ENCODE data around the gene EREG.
A peak's percentile ranks its signal among the peaks of the same experiment; 100 is the strongest.
"Not testable (repeated sequence)": the region's sequence is repeated elsewhere in the genome, so short reads cannot be mapped to it uniquely, and the experiment has no call there.

Gene EREG

GRCh38 chr4:74379912-74380311 is 15.0 kb downstream of the EREG start:
- H3K4me3 ChIP-seq: no peak overlapping the region

GRCh38 chr4:74385386-74385785 is 20.4 kb downstream of the EREG start:
- H3K27ac ChIP-seq: no peak overlapping the region
- H3K4me3 ChIP-seq: no peak overlapping the region

More at GRCh38 chr4:74379912-74380311, 15.0 kb downstream of the EREG start:
- no peak overlapping the region for H3K27ac ChIP-seq

- Histone ChIP-seq H3K27ac (no peak overlapping the region), H3K4me3 (no peak overlapping the region)
These were observed 21.2 kb downstream of the EREG start for GRCh38 chr4:74386159-74386558.

GRCh38 chr4:74387790-74388189 is 22.8 kb downstream of the EREG start:
- no peak overlapping the region for H3K27ac ChIP-seq
- no peak overlapping the region for H3K4me3 ChIP-seq

- Histone ChIP-seq H3K4me3 (no peak overlapping the region), H3K27ac (no peak overlapping the region)
These were observed 24.5 kb downstream of the EREG start for GRCh38 chr4:74389494-74389893.

GRCh38 chr4:74390677-74391076 is 25.7 kb downstream of the EREG start:
- Histone ChIP-seq H3K4me3 (no peak overlapping the region), H3K27ac (no peak overlapping the region)

- Histone ChIP-seq H3K27ac (no peak overlapping the region), H3K4me3 (no peak overlapping the region)
These were observed 26.4 kb downstream of the EREG start for GRCh38 chr4:74391346-74391745.

GRCh38 chr4:74391890-74392475 is 27.0 kb downstream of the EREG start:
- Histone ChIP-seq H3K27ac (no peak overlapping the region), H3K4me3 (no peak overlapping the region)

- no peak overlapping the region for H3K4me3 ChIP-seq
- H3K27ac ChIP-seq: no peak overlapping the region
These were observed 29.7 kb downstream of the EREG start for GRCh38 chr4:74394476-74395136.

GRCh38 chr4:74395633-74396032 is 30.7 kb downstream of the EREG start:
- H3K27ac ChIP-seq: no peak overlapping the region
- no peak overlapping the region for H3K4me3 ChIP-seq

- peak overlapping the region in 10 of 21 experiments; percentile 38 to 77 (median 52) for H3K27ac ChIP-seq
- H3K4me3 ChIP-seq: peak overlapping the region; percentile 7 to 34 (median 20)
These were observed 32.9 kb downstream of the EREG start for GRCh38 chr4:74397748-74398426.

- H3K27ac ChIP-seq, H3K4me3 ChIP-seq: not testable (repeated sequence)
These were observed 34.1 kb downstream of the EREG start for GRCh38 chr4:74398894-74399589.

- no peak overlapping the region for H3K27ac ChIP-seq
- H3K4me3 ChIP-seq: no peak overlapping the region
These were observed 35.5 kb downstream of the EREG start for GRCh38 chr4:74400395-74400794.

- Histone ChIP-seq H3K27ac (no peak overlapping the region), H3K4me3 (no peak overlapping the region)
These were observed 37.9 kb downstream of the EREG start for GRCh38 chr4:74402692-74403456.

- Histone ChIP-seq H3K4me3 (no peak overlapping the region), H3K27ac (no peak overlapping the region)
These were observed 42.9 kb downstream of the EREG start for GRCh38 chr4:74407891-74408290.

- Histone ChIP-seq H3K27ac (peak overlapping the region in 1 of 21 experiments; percentile 24), H3K4me3 (no peak overlapping the region)
These were observed 43.7 kb downstream of the EREG start for GRCh38 chr4:74408639-74409038.

- H3K4me3 ChIP-seq: no peak overlapping the region
These were observed 45.3 kb downstream of the EREG start for GRCh38 chr4:74410272-74410671.

GRCh38 chr4:74412225-74412624 is 47.3 kb downstream of the EREG start:
- Histone ChIP-seq H3K27ac (no peak overlapping the region), H3K4me3 (no peak overlapping the region)

More at GRCh38 chr4:74410272-74410671, 45.3 kb downstream of the EREG start:
- H3K27ac ChIP-seq: peak overlapping the region in 4 of 21 experiments; percentile 4 to 41 (median 22)

- Histone ChIP-seq H3K4me3 (no peak overlapping the region), H3K27ac (no peak overlapping the region)
These were observed 48.3 kb downstream of the EREG start for GRCh38 chr4:74413265-74413664.

Measured in skin epidermis (tissue), 12 donors.